T-cell (primary cell): ENCODE measurements around the gene SASS6. TPM values are rescaled to one million over a fixed set of nuclear protein-coding genes. Genes with fewer than 3 reads are reported as not detected.

Source experiments
- ATAC-seq, 4 experiments: fragments of 200-7000 bp in 3 of 4; fragments of 150-1000 bp in 1 of 4; cut with Tn5 transposase; replicated peaks in 1 of 4; 1 replicate in 3 of 4; 2 replicates in 1 of 4; pipeline ENCODE4 v1.10.0; 2021; ENCODE audit warnings: moderate library complexity in 3 of 4, mild to moderate bottlenecking in 2 of 4, moderate number of reproducible peaks in 1 of 4
- CTCF ChIA-PET, 2 donors: fragments of 300-600 bp; sonication (Branson Sonifier 250); formaldehyde crosslinking; loops; one replicate each; lab custom pipeline; 2022; ENCODE audit warnings: antibody characterized with exemption in 2 of 2; lab: Charles Lee
- POLR2A ChIA-PET, 2 donors: fragments of 300-600 bp; sonication (Branson Sonifier 250); formaldehyde crosslinking; loops; one replicate each; lab custom pipeline; 2022; ENCODE audit warnings: antibody characterized with exemption in 2 of 2; lab: Charles Lee
- DNase-seq, 35 experiments: peaks; one replicate each; pipeline versions ENCODE4 v3.0.0 to v3.0.0-alpha.2; 2013 to 2023
- H3K27ac ChIP-seq: one replicate; pipeline ENCODE4 v1.5.1; 2013; ENCODE audit warnings: low read length
- H3K27me3 ChIP-seq, 2 experiments: replicated peaks in 1 of 2; 1 replicate in 1 of 2; 2 replicates in 1 of 2; pipeline versions ENCODE4 v1.6.1 to v1.7.0; 2013; ENCODE audit warnings: low read length in 1 of 2, mixed read lengths in 1 of 2; ENCODE audit not compliant: control insufficient read depth in 2 of 2, insufficient read depth in 2 of 2; ENCODE audit errors: extremely low read depth in 1 of 2
- H3K36me3 ChIP-seq, 2 donors: 1 replicate in 1 of 2; 2 replicates in 1 of 2; pipeline versions ENCODE4 v1.6.1 to v1.7.0; 2013; ENCODE audit warnings: low read length in 1 of 2; ENCODE audit not compliant: control insufficient read depth in 2 of 2, insufficient read depth in 1 of 2; ENCODE audit errors: extremely low read depth in 1 of 2
- H3K4me1 ChIP-seq, 2 experiments: 1 replicate in 1 of 2; 2 replicates in 1 of 2; pipeline versions ENCODE4 v1.6.1 to v1.7.0; 2013; ENCODE audit warnings: low read length in 2 of 2, mixed read lengths in 1 of 2; ENCODE audit not compliant: insufficient read depth in 2 of 2, control insufficient read depth in 1 of 2; ENCODE audit errors: extremely low read depth in 1 of 2
- H3K4me3 ChIP-seq, 2 donors: 1 replicate in 1 of 2; 2 replicates in 1 of 2; pipeline versions ENCODE4 v1.5.1 to v1.7.0; 2013; ENCODE audit warnings: mild to moderate bottlenecking in 2 of 2, low read length in 1 of 2, moderate library complexity in 1 of 2; ENCODE audit not compliant: control insufficient read depth in 1 of 2; ENCODE audit errors: extremely low read depth in 1 of 2
- H3K9me3 ChIP-seq: 2 replicates; pipeline ENCODE4 v1.7.0; 2013
- H3K27ac Mint-ChIP-seq, 2 donors: one replicate each; pipeline ENCODE4 v1.8.0; 2020 to 2021; ENCODE audit warnings: mild to moderate bottlenecking in 2 of 2, mixed read lengths in 2 of 2
- H3K27me3 Mint-ChIP-seq, 2 donors: one replicate each; pipeline ENCODE4 v1.8.0; 2021 to 2022; ENCODE audit warnings: mixed read lengths in 2 of 2
- H3K36me3 Mint-ChIP-seq: one replicate; pipeline ENCODE4 v1.8.0; 2021; ENCODE audit warnings: mixed read lengths
- H3K4me1 Mint-ChIP-seq, 3 donors: one replicate each; pipeline ENCODE4 v1.8.0; 2020 to 2022; ENCODE audit warnings: mixed read lengths in 3 of 3, mild to moderate bottlenecking in 1 of 3
- H3K4me3 Mint-ChIP-seq, 3 donors: one replicate each; pipeline ENCODE4 v1.8.0; 2020 to 2022; ENCODE audit warnings: mild to moderate bottlenecking in 3 of 3, mixed read lengths in 3 of 3, moderate library complexity in 3 of 3
- H3K9me3 Mint-ChIP-seq, 3 donors: one replicate each; pipeline ENCODE4 v1.8.0; 2020 to 2022; ENCODE audit warnings: mixed read lengths in 3 of 3
- WGBS: methylation state at CpG from one replicate; pipeline ENCODE4 v1.1.5; 2013; ENCODE audit warnings: missing lambda C conversion rate; ENCODE audit not compliant: insufficient coverage; 5-methylcytosine and 5-hydroxymethylcytosine counted together
- total RNA-seq, 35 experiments: library from RNA in 6 of 35; stranded (reverse) in 6 of 35; fragments of 120-200 nt in 1 of 35; gene quantifications; one replicate each; pipeline versions ENCODE4 v1.2.1 to v1.2.4 and lab custom pipeline; 2013 to 2026

The SASS6 gene
- total RNA-seq, 5 donors from 2014 or later (not counting 1 experiment from before 2014, with no cell fraction given), result 2.8 to 6.6 (median 4.4) TPM

DNA sequence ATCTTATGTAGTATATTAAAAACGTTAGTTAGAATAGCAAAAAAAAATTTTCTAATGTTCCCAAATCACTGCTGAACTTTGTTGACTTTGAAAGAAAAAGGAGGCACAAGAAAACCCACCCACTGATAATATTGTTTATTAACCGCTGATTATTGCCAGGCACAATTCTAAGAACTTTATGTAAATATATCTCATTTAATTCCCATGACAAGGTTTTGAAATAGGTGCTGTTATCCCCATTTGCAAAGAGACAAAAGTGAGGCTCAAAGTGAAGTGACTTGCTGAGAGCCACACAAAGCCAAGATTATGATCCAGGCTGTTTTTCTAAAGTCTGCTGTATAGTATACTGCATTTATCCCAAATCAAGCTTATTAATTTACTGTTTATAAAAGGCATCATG lies 56.4 kb downstream of the SASS6 start:
- peak overlapping the region in 1 of 2 donors; percentile 71 for H3K27ac Mint-ChIP-seq
- H3K27ac ChIP-seq, result no peak overlapping the region
- WGBS, result no CpG with 5 or more reads among the region's 2 CpGs

GRCh38 chr1:100075773-100076172 lies 57.0 kb downstream of the SASS6 start:
- DNase-seq (no peak), ATAC-seq (no peak)
- Mint-ChIP-seq H3K36me3 (peaks cover 44% of the 10 kb centered on the region), H3K27ac (peak overlapping the region; percentile 28 to 31), H3K4me3 (no peak overlapping the region), H3K4me1 (peaks cover 0 to 6% (median 2%) of the 10 kb centered on the region in 3 donors), H3K27me3 (no peaks in the 10 kb centered on the region), H3K9me3 (no peaks in the 10 kb centered on the region)
- 100% methylated on average over 1 of the region's 3 CpGs for WGBS
- H3K27me3 ChIP-seq, result no peaks in the 10 kb centered on the region
- H3K4me3 ChIP-seq, result no peak overlapping the region
- H3K36me3 ChIP-seq, result peaks cover 0 to 60% of the 10 kb centered on the region in 2 donors
- no peak overlapping the region for H3K27ac ChIP-seq
- no peaks in the 10 kb centered on the region for H3K9me3 ChIP-seq
- CTCF ChIA-PET, result no interaction called here
- POLR2A ChIA-PET, result no interaction called here
- H3K4me1 ChIP-seq, result no peaks in the 10 kb centered on the region

More for the DNA sequence above, 56.4 kb downstream of the SASS6 start:
- no peaks in the 10 kb centered on the region for H3K27me3 ChIP-seq
- H3K36me3 Mint-ChIP-seq, result peaks cover 41% of the 10 kb centered on the region
- H3K4me1 ChIP-seq, result no peaks in the 10 kb centered on the region
- no peak overlapping the region for H3K4me3 Mint-ChIP-seq
- ChIA-PET POLR2A (no interaction called here), CTCF (interaction anchor here in 1 of 2 donors (0.6 kb wide), 1 partner anchor 37 kb away, joined by 3 read pairs; no protein-coding TSS in a partner anchor)
- H3K36me3 ChIP-seq, result peaks cover 0 to 65% of the 10 kb centered on the region in 2 donors
- H3K9me3 Mint-ChIP-seq, result no peaks in the 10 kb centered on the region
- ATAC-seq (no peak), DNase-seq (no peak)
- peaks cover 0 to 3% (median 2%) of the 10 kb centered on the region in 3 donors for H3K4me1 Mint-ChIP-seq
- H3K9me3 ChIP-seq, result no peaks in the 10 kb centered on the region
- no peaks in the 10 kb centered on the region for H3K27me3 Mint-ChIP-seq
- H3K4me3 ChIP-seq, result no peak overlapping the region

- no peaks in the 10 kb centered on the region for H3K27me3 Mint-ChIP-seq
- H3K27ac Mint-ChIP-seq, result peak overlapping the region in 1 of 2 donors; percentile 19
- ChIA-PET CTCF (no interaction called here), POLR2A (no interaction called here)
- no peak overlapping the region for H3K4me3 ChIP-seq
- ATAC-seq (no peak), DNase-seq (no peak)
- H3K27ac ChIP-seq, result no peak overlapping the region
- H3K4me3 Mint-ChIP-seq, result no peak overlapping the region
- no peaks in the 10 kb centered on the region for H3K27me3 ChIP-seq
- 100% methylated on average over 6 of the region's 11 CpGs for WGBS
- peaks cover 2 to 6% (median 2%) of the 10 kb centered on the region in 3 donors for H3K4me1 Mint-ChIP-seq
- H3K9me3 ChIP-seq, result no peaks in the 10 kb centered on the region
- no peaks in the 10 kb centered on the region for H3K9me3 Mint-ChIP-seq
- H3K4me1 ChIP-seq, result no peaks in the 10 kb centered on the region
- H3K36me3 Mint-ChIP-seq, result peaks cover 46% of the 10 kb centered on the region
- peaks cover 0 to 61% of the 10 kb centered on the region in 2 donors for H3K36me3 ChIP-seq
Measured at GRCh38 chr1:100074604-100075395, 57.9 kb downstream of the SASS6 start.

DNA sequence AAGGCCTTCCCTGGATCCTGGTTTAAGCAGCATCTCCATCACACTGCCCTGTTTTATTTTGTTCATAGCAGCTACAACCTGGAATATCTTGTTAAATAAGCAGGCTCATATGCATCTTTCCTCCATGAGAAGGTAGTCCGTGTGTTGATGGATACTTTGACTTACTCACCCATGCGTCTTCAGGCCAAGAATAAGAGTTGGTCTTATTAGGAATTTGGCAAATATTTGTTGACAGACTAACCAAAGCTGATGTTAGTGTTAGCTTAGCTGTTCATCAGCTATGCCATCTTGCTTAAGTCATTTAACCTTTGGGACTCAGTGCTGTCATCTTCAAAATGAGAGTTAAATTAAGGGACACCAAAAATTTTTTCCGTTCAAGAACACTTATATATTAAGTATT lies 59.2 kb downstream of the SASS6 start:
- Mint-ChIP-seq H3K9me3 (no peaks in the 10 kb centered on the region), H3K4me3 (no peak overlapping the region), H3K27me3 (no peaks in the 10 kb centered on the region), H3K27ac (peak overlapping the region in 1 of 2 donors; percentile 2), H3K4me1 (peaks cover 2 to 6% (median 3%) of the 10 kb centered on the region in 3 donors), H3K36me3 (peaks cover 51% of the 10 kb centered on the region)
- no CpG with 5 or more reads among the region's 3 CpGs for WGBS
- ChIA-PET POLR2A (interaction anchor here in 1 of 2 donors (1.2 kb wide), 1 partner anchor 13 kb away, joined by 4 read pairs; no protein-coding TSS in a partner anchor), CTCF (no interaction called here)
- Histone ChIP-seq H3K4me3 (no peak overlapping the region), H3K36me3 (peaks cover 3 to 63% of the 10 kb centered on the region in 2 donors), H3K27ac (no peak overlapping the region), H3K9me3 (no peaks in the 10 kb centered on the region), H3K4me1 (no peaks in the 10 kb centered on the region), H3K27me3 (no peaks in the 10 kb centered on the region)
- ATAC-seq, result no peak
- DNase-seq, result no peak

GRCh38 chr1:100070201-100070939 lies 62.4 kb downstream of the SASS6 start:
- no peaks in the 10 kb centered on the region for H3K27me3 Mint-ChIP-seq

GRCh38 chr1:100065969-100066227 lies 66.8 kb downstream of the SASS6 start:
- peaks cover 0 to 5% of the 10 kb centered on the region in 2 experiments for H3K4me1 ChIP-seq
- H3K36me3 Mint-ChIP-seq, result peaks cover 57% of the 10 kb centered on the region
- ATAC-seq, result no peak
- peak overlapping the region in 1 of 3 donors; percentile 42 for H3K4me3 Mint-ChIP-seq
- DNase-seq, result no peak
- H3K4me3 ChIP-seq, result no peak overlapping the region
- no peaks in the 10 kb centered on the region for H3K27me3 ChIP-seq
- H3K9me3 ChIP-seq, result no peaks in the 10 kb centered on the region
- no peaks in the 10 kb centered on the region for H3K27me3 Mint-ChIP-seq
- H3K4me1 Mint-ChIP-seq, result peaks cover 19 to 33% (median 21%) of the 10 kb centered on the region in 3 donors
- peaks cover 11 to 69% of the 10 kb centered on the region in 2 donors for H3K36me3 ChIP-seq
- WGBS, result no CpG with 5 or more reads among the region's 2 CpGs
- H3K9me3 Mint-ChIP-seq, result no peaks in the 10 kb centered on the region
- POLR2A ChIA-PET, result interaction anchor here in 1 of 2 donors (0.5 to 0.6 kb wide), 2 partner anchors 92 to 256 kb away, joined by 3 to 4 read pairs; no protein-coding TSS in a partner anchor
- peak overlapping the region; percentile 77 to 82 for H3K27ac Mint-ChIP-seq
- H3K27ac ChIP-seq, result no peak overlapping the region
- CTCF ChIA-PET, result no interaction called here

More at GRCh38 chr1:100070201-100070939, 62.4 kb downstream of the SASS6 start:
- DNase-seq, result no peak
- H3K4me1 Mint-ChIP-seq, result peaks cover 7 to 12% (median 11%) of the 10 kb centered on the region in 3 donors
- ChIA-PET CTCF (no interaction called here), POLR2A (interaction anchor here (0.6 to 1.1 kb wide), 4 partner anchors 19 to 1168 kb away, joined by 3 to 11 read pairs (median 4); no protein-coding TSS in a partner anchor)
- Histone ChIP-seq H3K9me3 (no peaks in the 10 kb centered on the region), H3K36me3 (peaks cover 7 to 69% of the 10 kb centered on the region in 2 donors), H3K27ac (no peak overlapping the region), H3K4me3 (no peak overlapping the region), H3K4me1 (no peaks in the 10 kb centered on the region), H3K27me3 (no peaks in the 10 kb centered on the region)
- H3K4me3 Mint-ChIP-seq, result no peak overlapping the region
- H3K36me3 Mint-ChIP-seq, result peaks cover 59% of the 10 kb centered on the region
- peak overlapping the region in 1 of 2 donors; percentile 34 for H3K27ac Mint-ChIP-seq
- WGBS, result 100% methylated on average over 4 of the region's 5 CpGs
- no peak for ATAC-seq
- H3K9me3 Mint-ChIP-seq, result no peaks in the 10 kb centered on the region
